ENCODE data around the gene MPRIP. TPM values are rescaled to one million over a fixed set of nuclear protein-coding genes. Genes with fewer than 3 reads are reported as not detected.

Gene MPRIP
- total RNA-seq = 84.8 and 91.2 TPM in 2 replicates

DNA sequence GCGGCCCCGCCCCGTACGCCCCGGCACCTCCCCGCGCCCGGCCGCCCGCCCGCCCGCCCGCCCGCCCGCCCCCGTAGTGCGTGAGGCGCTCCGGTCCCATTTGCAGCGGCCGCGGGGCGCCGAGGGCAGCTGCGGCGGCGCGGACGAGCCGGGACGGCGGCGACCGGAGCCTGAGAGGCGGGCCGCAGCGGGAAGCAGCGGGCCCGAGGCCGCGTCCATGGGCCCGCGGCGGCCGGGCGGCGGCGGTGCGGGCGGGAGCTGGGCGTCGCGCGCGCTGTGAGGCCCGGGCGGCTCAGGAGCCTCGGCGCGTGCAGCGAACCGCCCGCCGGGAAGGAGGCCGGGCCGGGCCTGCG lies at the start of gene MPRIP:
MPRIP (plus strand) TSS at position 74 of the 353 bp plus-strand sequence. CDS start 392 bp downstream, outside the sequence.

DNA sequence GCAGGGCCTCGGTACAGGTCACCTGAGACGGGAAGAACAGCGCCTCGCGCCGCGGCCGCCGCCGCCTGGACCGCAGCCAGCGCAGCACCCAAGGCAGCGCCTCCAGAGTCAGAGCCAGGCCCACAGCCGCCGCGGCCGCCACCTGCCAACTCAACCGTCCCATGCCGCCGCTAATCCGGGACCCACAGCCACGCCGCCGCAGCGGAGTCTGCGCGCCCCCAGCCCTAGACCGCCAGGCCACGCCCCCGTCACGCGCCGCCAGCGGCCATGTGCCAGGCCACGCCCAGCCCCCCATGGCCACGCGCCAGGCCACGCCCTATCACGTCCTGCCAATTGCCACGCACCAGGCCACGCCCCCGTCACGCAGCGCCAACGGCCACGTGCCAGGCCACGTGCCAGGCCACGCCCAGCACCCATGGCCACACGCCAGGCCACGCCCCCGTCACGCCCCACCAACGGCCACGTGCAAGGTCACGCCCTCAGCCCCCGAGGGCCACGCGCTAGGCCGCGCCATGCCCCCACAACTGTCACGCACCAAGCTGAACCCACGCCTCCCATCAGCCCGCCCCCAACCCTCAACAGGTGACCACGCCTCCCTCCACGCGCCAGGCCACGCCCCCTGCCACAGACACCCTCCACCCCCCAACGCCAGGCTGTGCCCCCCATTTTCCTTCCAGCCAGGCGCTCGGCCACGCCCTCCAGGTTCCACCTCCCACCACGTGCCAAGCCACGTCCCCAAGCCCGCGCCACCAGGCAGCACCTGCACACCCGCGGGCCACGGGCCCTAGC lies 164.1 kb downstream of the MPRIP start, which contains the start of gene PLD6:
PLD6 (minus strand) TSS at position 210 of the 789 bp plus-strand sequence; CDS start at position 163, 47 bp downstream.

GRCh38 chr17:17237026-17237799 lies 195.0 kb downstream of the MPRIP start, which contains the start of gene FLCN:
Gene FLCN, minus strand, starts transcription at chr17:17237168. Its CDS starts 9,031 bp downstream, at chr17:17228137.

Other genes starting within 250 kb of the MPRIP start
- not detected in 2 replicates for gene TNFRSF13B, start 70.3 kb upstream of the MPRIP start, total RNA-seq
- gene PLD6, start 163.9 kb downstream of the MPRIP start, total RNA-seq = 1.3 and 1.4 TPM in 2 replicates
- gene FLCN, start 194.7 kb downstream of the MPRIP start, total RNA-seq = 16.5 and 28.8 TPM in 2 replicates
- gene COPS3, start 238.8 kb downstream of the MPRIP start, total RNA-seq = 75.3 and 80.9 TPM in 2 replicates